GM12874 (cell line): ENCODE measurements around the gene LHPP.

Experiments
- CTCF ChIP-seq: IDR thresholded peaks from 2 replicates; pipeline ENCODE4 v1.5.1; 2011; ENCODE audit warnings: low read depth, mild to moderate bottlenecking, control low read depth, low read length, moderate library complexity; ENCODE audit not compliant: insufficient read depth

The LHPP gene

GRCh38 chr10:124420254-124420653, 41.4 kb upstream of the LHPP start:
- no peak for TF ChIP-seq CTCF

- no peak for TF ChIP-seq CTCF
Measured at GRCh38 chr10:124422742-124423141, 38.9 kb upstream of the LHPP start.

DNA sequence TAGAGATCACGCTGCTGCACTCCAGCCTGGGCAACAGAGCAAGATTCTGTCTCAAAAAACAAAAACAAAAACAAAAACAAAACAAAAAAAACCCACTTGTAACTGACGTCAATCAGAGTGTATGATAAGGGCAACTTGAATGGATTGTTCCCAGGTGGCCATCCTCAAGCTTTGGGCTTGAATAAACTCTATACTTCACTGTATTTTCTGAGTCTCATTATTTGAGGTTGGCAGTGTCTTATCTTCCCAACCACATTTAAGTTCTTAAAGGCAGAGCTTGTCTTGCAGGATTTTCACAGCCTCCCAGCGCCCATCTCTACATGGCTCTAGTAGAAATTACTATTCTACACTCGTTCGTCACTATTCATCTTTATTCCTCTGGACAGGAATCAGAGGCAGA, 37.8 kb upstream of the LHPP start:
- TF ChIP-seq CTCF = no peak

- TF ChIP-seq CTCF = no peak
Measured at GRCh38 chr10:124425227-124425962, 36.2 kb upstream of the LHPP start.

DNA sequence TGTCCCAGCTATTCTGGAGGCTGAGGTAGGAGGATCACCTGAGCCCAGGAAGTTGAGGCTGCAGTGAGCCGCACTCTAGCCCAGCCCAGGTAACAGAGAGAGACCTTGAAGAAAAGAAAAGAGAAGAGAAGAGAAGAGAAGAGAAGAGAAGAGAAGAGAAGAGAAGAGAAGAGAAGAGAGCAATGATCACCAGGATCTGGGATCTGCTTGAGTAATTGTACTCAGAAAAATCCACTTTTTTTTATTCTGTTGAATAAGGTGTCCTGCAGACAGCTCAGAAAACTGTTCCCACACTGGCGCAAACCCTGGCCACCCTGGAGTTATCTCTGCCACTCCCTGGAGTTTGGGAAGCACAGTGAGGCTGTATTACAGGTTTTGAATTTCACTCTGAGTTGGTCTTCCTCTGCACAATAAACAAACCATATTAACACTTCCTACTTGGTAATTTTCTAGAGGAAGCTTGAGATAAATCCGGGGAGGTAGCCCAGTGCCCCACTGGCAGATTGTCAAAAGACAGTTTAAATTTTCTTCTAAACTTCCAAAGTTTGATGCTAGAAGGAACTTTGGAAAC, 33.3 kb upstream of the LHPP start:
- TF ChIP-seq CTCF = no peak

DNA sequence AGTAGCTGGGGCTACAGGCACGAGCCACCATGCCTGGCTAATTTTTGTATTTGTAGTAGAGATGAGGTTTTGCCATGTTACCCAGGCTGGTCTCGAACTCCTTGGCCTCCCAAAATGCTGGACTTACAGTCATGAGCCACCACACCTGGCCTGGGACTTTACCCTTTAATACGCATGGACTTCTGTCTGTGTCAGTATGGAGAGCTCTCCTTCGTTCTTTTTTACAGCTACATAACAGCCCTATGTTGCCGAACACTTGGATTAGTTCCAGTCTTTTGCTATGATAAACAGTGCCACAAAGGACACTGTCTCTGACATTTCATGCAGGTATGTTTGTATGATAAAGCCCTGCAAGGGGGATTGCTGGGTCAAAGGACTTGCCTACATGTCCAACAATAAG, 32.0 kb upstream of the LHPP start:
- TF ChIP-seq CTCF = no peak

DNA sequence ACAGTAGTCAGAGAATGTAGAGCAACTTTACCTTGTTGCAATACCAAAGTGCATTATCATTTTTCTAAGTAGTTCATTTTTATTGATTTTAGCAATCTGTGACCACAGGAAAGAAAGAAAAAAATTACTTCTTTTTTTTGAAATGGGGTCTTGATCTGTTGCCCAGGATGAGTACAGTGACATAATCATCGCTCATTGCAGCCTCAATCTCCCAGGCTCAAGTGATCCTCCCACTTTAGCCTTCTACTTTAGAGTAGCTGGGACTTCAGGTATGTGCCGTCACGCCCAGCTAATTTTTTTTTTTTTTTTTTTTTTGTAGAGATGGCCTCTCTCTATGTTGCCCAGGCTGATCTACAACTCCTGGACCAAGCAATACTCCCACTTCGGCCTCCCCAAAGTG, 31.5 kb upstream of the LHPP start:
- no peak for TF ChIP-seq CTCF
